ENCODE measurements around the gene NUB1.

The NUB1 gene

GRCh38 chr7:151312356-151312755 lies 29.3 kb upstream of the NUB1 start:
- in situ Hi-C loops (cut with MboI; ENCODE audit: low sequenced_read_pairs, unreplicated experiment): no loop called here
- DNase-seq (ENCODE audit: low spot score): no peak
- no peak for TF ChIP-seq CTCF (IDR thresholded peaks at IDR 0.05; ENCODE audit: borderline replicate concordance, control extremely low read depth, extremely low read depth, insufficient read depth, missing control alignments)

GRCh38 chr7:151312831-151313809 lies 28.5 kb upstream of the NUB1 start:
- no peak for TF ChIP-seq CTCF (IDR thresholded peaks at IDR 0.05; ENCODE audit: borderline replicate concordance, control extremely low read depth, extremely low read depth, insufficient read depth, missing control alignments)
- DNase-seq (ENCODE audit: low spot score): no peak
- in situ Hi-C loops (cut with MboI; ENCODE audit: low sequenced_read_pairs, unreplicated experiment): no loop called here

DNA sequence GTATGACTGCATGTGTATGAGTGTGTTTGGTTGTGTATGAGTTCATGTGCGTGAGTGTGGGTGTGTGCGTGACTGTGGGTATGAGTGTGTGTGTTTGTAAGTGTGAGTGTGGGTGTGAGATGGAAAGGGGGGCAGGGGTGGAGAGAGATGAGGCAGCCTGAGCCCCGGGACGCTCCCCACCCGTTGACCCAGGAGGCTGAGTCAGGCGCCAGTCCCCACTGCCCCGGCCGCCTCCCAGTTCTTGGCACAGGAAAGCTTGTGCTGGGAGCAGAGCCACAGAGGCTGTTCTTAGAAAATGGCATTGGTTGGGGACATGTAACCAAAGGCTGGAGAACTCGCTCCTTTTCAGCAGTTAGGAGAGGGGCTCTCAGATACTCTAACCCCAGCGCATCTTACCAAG lies 27.8 kb upstream of the NUB1 start:
- no peak for TF ChIP-seq CTCF (IDR thresholded peaks at IDR 0.05; ENCODE audit: borderline replicate concordance, control extremely low read depth, extremely low read depth, insufficient read depth, missing control alignments)
- in situ Hi-C loops (cut with MboI; ENCODE audit: low sequenced_read_pairs, unreplicated experiment): no loop called here
- no peak for DNase-seq (ENCODE audit: low spot score)

DNA sequence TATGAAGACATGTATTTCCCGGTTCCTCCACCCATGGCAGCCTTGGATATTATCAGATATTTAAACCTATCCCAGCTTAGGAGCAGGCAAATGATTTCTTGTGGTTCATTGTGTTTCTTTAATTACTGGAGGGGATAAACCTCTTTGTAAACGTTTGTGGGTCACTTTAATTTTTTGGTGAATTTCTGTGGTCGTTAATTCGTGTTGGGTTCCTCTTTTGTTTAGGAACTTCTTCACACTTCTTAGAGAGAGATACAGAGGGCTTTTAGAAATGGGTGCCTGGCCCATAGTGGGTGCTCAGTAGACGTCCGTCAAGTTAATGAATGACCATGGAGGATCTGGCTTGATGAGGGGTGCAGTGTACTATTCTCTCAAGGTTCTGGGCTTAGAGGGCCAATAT lies 27.2 kb upstream of the NUB1 start:
- in situ Hi-C loops (cut with MboI; ENCODE audit: low sequenced_read_pairs, unreplicated experiment): no loop called here
- no peak for DNase-seq (ENCODE audit: low spot score)
- TF ChIP-seq CTCF (IDR thresholded peaks at IDR 0.05; ENCODE audit: borderline replicate concordance, control extremely low read depth, extremely low read depth, insufficient read depth, missing control alignments): no peak

- in situ Hi-C loops (cut with MboI; ENCODE audit: low sequenced_read_pairs, unreplicated experiment): no loop called here
- DNase-seq (ENCODE audit: low spot score): peak; percentile 83
- peak; percentile 62 for TF ChIP-seq CTCF (IDR thresholded peaks at IDR 0.05; ENCODE audit: borderline replicate concordance, control extremely low read depth, extremely low read depth, insufficient read depth, missing control alignments)
Observed at GRCh38 chr7:151315038-151315655, 26.5 kb upstream of the NUB1 start.

- TF ChIP-seq CTCF (IDR thresholded peaks at IDR 0.05; ENCODE audit: borderline replicate concordance, control extremely low read depth, extremely low read depth, insufficient read depth, missing control alignments): no peak
- DNase-seq (ENCODE audit: low spot score): no peak
- in situ Hi-C loops (cut with MboI; ENCODE audit: low sequenced_read_pairs, unreplicated experiment): no loop called here
Observed at GRCh38 chr7:151316896-151317295, 24.7 kb upstream of the NUB1 start.

Measured in GM13976 (cell line).